PC-3 (cell line): ENCODE measurements around the gene SNRNP35. TPM values are rescaled to one million over a fixed set of nuclear protein-coding genes. Genes with fewer than 3 reads are reported as not detected.

Experiments
- ATAC-seq: fragments of 200-7000 bp; cut with Tn5 transposase; 2 replicates; pipeline ENCODE4 v1.9.1; 2020; ENCODE audit warnings: mild to moderate bottlenecking, moderate library complexity
- BruUV-seq: library from RNA; stranded (reverse); fragments of 400-500 nt; replicated peaks from 2 replicates; lab custom pipeline; 2021; lab: Mats Ljungman, UMichigan
- CTCF ChIA-PET: fragments of 300-600 bp; sonication (Branson Sonifier 250); formaldehyde crosslinking; loops from one replicate; lab custom pipeline; 2022; ENCODE audit warnings: antibody characterized with exemption; lab: Charles Lee
- POLR2A ChIA-PET: fragments of 300-600 bp; sonication (Branson Sonifier 250); formaldehyde crosslinking; loops from one replicate; lab custom pipeline; 2022; ENCODE audit warnings: antibody characterized with exemption; ENCODE audit not compliant: unreplicated experiment; lab: Charles Lee
- DNase-seq: peaks from one replicate; pipeline ENCODE4 v3.0.0-alpha.2; 2015
- H2AFZ ChIP-seq: fragments of 300-600 bp; sonication (generic); 2 replicates; pipeline ENCODE4 v1.6.0; 2016; ENCODE audit warnings: antibody characterized with exemption, low read length
- H3F3A ChIP-seq: fragments of 300-600 bp; sonication (generic); one replicate; pipeline ENCODE4 v1.6.0; 2017; ENCODE audit warnings: antibody characterized with exemption, low read length, control low read depth, mild to moderate bottlenecking; ENCODE audit not compliant: unreplicated experiment
- H3K27ac ChIP-seq: fragments of 300-600 bp; sonication (generic); 2 replicates; pipeline ENCODE4 v1.5.1; 2016; ENCODE audit warnings: mild to moderate bottlenecking, low read length
- H3K27me3 ChIP-seq: fragments of 300-600 bp; sonication (generic); 2 replicates; pipeline ENCODE4 v1.6.1; 2016; ENCODE audit warnings: low read length, mixed read lengths
- H3K36me3 ChIP-seq: fragments of 300-600 bp; sonication (generic); 2 replicates; pipeline ENCODE4 v1.6.1; 2016; ENCODE audit warnings: low read depth, mixed run types, low read length, mixed read lengths
- H3K4me1 ChIP-seq: fragments of 300-600 bp; sonication (generic); 2 replicates; pipeline ENCODE4 v1.5.1; 2016; ENCODE audit warnings: low read length; ENCODE audit not compliant: insufficient read depth
- H3K4me2 ChIP-seq: fragments of 300-600 bp; sonication (generic); 2 replicates; pipeline ENCODE4 v1.6.0; 2016; ENCODE audit warnings: low read length
- H3K4me3 ChIP-seq: fragments of 300-600 bp; sonication (generic); 2 replicates; pipeline ENCODE4 v1.5.1; 2016; ENCODE audit warnings: mild to moderate bottlenecking, low read length, mixed read lengths
- H3K79me2 ChIP-seq: fragments of 300-600 bp; sonication (generic); 2 replicates; pipeline ENCODE4 v1.6.1; 2017; ENCODE audit warnings: low read length, mixed read lengths
- H3K9ac ChIP-seq: fragments of 300-600 bp; sonication (generic); 2 replicates; pipeline ENCODE4 v1.6.0; 2016; ENCODE audit warnings: mild to moderate bottlenecking, low read length
- H3K9me2 ChIP-seq: fragments of 300-600 bp; sonication (generic); replicated peaks from 2 replicates; pipeline ENCODE4 v1.6.1; 2016; ENCODE audit warnings: mixed run types, low read length, mixed read lengths
- H3K9me3 ChIP-seq: fragments of 300-600 bp; sonication (generic); 2 replicates; pipeline ENCODE4 v1.6.1; 2016; ENCODE audit warnings: low read length, mixed read lengths
- H4K20me1 ChIP-seq: fragments of 300-600 bp; sonication (generic); 2 replicates; pipeline ENCODE4 v1.6.1; 2016; ENCODE audit warnings: low read length, mixed read lengths
- CTCF ChIP-seq: fragments of 300-600 bp; sonication (generic); conservative IDR thresholded peaks from 2 replicates; pipeline ENCODE4 v1.5.1; 2017; ENCODE audit warnings: antibody characterized with exemption, low read depth, mild to moderate bottlenecking, low read length
- EZH2 ChIP-seq: fragments of 300-600 bp; sonication (generic); IDR thresholded peaks from one replicate; pipeline ENCODE4 v1.6.1; 2017; ENCODE audit warnings: antibody characterized with exemption, mild to moderate bottlenecking, low read length; ENCODE audit not compliant: unreplicated experiment
- EZH2phosphoT487 ChIP-seq: fragments of 300-600 bp; sonication (generic); IDR thresholded peaks from 2 replicates; pipeline ENCODE4 v1.6.1; 2018; ENCODE audit warnings: mild to moderate bottlenecking, antibody characterized with exemption, low read length, borderline replicate concordance
- intact Hi-C: fragments of 100-400 bp; cut with micrococcal nuclease; formaldehyde crosslinking; loops from 2 replicates; pipeline ENCODE4 v1.9.0; 2023
- total RNA-seq: library from RNA; depleted of rRNA; stranded (reverse); fragments of >200 nt; gene quantifications from 2 replicates; pipeline ENCODE4 v1.2.3, GENCODE V29; 2014

SNRNP35 gene
- total RNA-seq, 1 experiment from 2014 or later = 15.9 TPM

GRCh38 chr12:123499332-123499731, 41.4 kb downstream of the SNRNP35 start:
- H3K9ac ChIP-seq = no peak overlapping the region
- no TSS peak for BruUV-seq
- no peak overlapping the region for H2AFZ ChIP-seq
- no peaks in the 10 kb centered on the region for H3K9me2 ChIP-seq
- ATAC-seq (no peak), DNase-seq (no peak)
- ChIA-PET CTCF (no interaction called here), POLR2A (no interaction called here)
- intact Hi-C loops = no loop called here
- H3K79me2 ChIP-seq = no peaks in the 10 kb centered on the region
- TF ChIP-seq EZH2 (no peak), CTCF (no peak)
- H3K4me1 ChIP-seq = no peaks in the 10 kb centered on the region
- no peak overlapping the region for H3K27ac ChIP-seq
- H3K27me3 ChIP-seq = no peaks in the 10 kb centered on the region
- H3K4me2 ChIP-seq = no peak overlapping the region
- no peak overlapping the region for H3K4me3 ChIP-seq
- no peaks in the 10 kb centered on the region for H3K9me3 ChIP-seq
- H4K20me1 ChIP-seq = no peaks in the 10 kb centered on the region
- H3F3A ChIP-seq = no peaks in the 10 kb centered on the region
- H3K36me3 ChIP-seq = no peaks in the 10 kb centered on the region

DNA sequence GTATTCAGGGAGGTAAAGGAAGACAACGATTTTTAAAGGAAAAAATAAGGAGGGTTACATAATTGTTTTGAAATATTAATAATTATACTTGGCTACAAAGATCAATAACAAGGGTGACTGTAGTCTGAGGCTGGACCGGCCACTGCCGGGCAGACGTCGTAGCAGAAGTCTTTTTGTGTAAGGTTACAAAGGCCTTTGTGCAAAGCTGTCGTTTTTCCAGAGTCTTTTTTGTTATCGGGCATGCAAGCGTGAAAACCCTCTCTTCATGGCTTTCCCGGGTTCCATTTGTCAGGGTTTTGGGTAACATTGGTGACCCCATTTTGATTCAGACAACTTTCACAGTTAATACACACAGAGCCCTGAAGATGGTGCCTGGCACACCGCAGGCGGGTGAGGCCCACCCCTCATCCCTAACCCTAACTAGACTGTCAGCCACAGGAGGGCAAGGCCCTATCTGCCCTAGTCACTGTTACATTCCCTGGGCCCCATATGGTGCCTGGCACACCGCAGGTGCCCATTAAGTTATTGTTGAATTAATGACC, 44.3 kb downstream of the SNRNP35 start:
- TF ChIP-seq CTCF (no peak), EZH2phosphoT487 (no peak), EZH2 (no peak)
- Histone ChIP-seq H3K9me3 (no peaks in the 10 kb centered on the region), H3K9ac (no peak overlapping the region), H3K36me3 (no peaks in the 10 kb centered on the region), H4K20me1 (no peaks in the 10 kb centered on the region), H3K9me2 (no peaks in the 10 kb centered on the region), H3K4me2 (no peak overlapping the region), H2AFZ (no peak overlapping the region), H3K4me3 (no peak overlapping the region), H3K27me3 (no peaks in the 10 kb centered on the region), H3F3A (no peaks in the 10 kb centered on the region), H3K27ac (no peak overlapping the region), H3K4me1 (no peaks in the 10 kb centered on the region), H3K79me2 (no peaks in the 10 kb centered on the region)
- DNase-seq (no peak), ATAC-seq (no peak)
- intact Hi-C loops = no loop called here
- BruUV-seq = no TSS peak
- CTCF ChIA-PET = no interaction called here
- POLR2A ChIA-PET = no interaction called here

DNA sequence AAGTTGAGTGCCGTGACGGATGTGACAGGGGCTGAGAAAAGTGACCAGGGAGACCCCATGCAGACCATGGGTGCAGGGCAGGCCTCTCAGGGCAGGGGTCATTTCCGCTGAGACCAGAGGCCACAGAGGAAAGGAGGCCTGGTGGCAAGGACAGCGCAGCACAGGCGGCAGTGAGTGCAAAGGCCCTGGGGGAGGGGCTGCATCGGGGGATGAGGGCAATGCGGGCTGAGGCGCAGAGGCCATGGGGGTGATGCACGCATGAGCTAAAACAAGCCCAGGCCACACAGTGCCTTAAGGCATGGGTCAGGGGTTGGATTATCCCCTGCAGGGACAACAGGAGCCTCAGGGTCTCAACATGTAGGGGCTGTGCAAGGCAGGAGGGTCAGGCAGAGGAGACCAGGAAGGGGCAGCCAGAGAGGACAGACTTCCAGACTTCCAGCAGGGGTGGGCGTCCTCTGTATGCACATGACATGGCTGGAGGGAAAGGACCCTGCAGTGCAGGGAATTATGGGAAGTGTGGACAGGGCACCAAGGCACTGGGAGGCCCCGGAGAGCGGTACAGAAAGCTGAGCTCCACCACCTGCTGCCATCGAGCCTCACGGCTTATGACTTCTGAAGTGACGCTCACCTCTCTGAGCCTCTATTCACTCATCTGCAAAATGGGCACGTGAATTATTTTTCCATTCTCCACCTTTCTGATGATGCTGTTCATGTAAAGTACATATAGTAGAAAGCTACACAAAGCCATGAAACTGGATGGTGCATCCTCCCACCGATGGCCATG, 48.3 kb downstream of the SNRNP35 start:
- CTCF ChIA-PET = no interaction called here

More for the DNA sequence above, 48.3 kb downstream of the SNRNP35 start:
- Histone ChIP-seq H3K4me1 (no peaks in the 10 kb centered on the region), H3K27me3 (no peaks in the 10 kb centered on the region), H3K27ac (no peak overlapping the region), H3K4me3 (no peak overlapping the region), H3K4me2 (no peak overlapping the region), H3K9ac (no peak overlapping the region), H3K79me2 (no peaks in the 10 kb centered on the region), H4K20me1 (no peaks in the 10 kb centered on the region), H3K9me3 (no peaks in the 10 kb centered on the region), H3K9me2 (no peaks in the 10 kb centered on the region), H2AFZ (no peak overlapping the region), H3K36me3 (peaks cover 6% of the 10 kb centered on the region), H3F3A (no peaks in the 10 kb centered on the region)
- intact Hi-C loops = no loop called here
- ATAC-seq (no peak), DNase-seq (no peak)
- no TSS peak for BruUV-seq
- TF ChIP-seq CTCF (no peak), EZH2 (no peak), EZH2phosphoT487 (no peak)
- POLR2A ChIA-PET = interaction anchor here (0.6 kb wide), 1 partner anchor 33 kb away, joined by 4 read pairs; no protein-coding TSS in a partner anchor
